Vagina (tissue), 2 donors: ENCODE results near the gene PAXX. TPM values are rescaled to one million over a fixed set of nuclear protein-coding genes. Genes with fewer than 3 reads are reported as not detected.
A peak's percentile ranks its signal among the peaks of the same experiment; 100 is the strongest.
"Not testable (repeated sequence)": the region's sequence is repeated elsewhere in the genome, so short reads cannot be mapped to it uniquely, and the experiment has no call there.

Experiments
- DNase-seq, 2 donors: peaks; one replicate each; pipeline ENCODE4 v3.0.0-alpha.2; 2017; ENCODE audit errors: extremely low spot score in 2 of 2
- H3K27ac ChIP-seq: fragments of 200-600 bp; sonication (generic); one replicate; pipeline ENCODE4 v1.5.1; 2019
- H3K27me3 ChIP-seq: fragments of 200-600 bp; sonication (generic); one replicate; pipeline ENCODE4 v1.5.1; 2019
- H3K36me3 ChIP-seq, 2 donors: fragments of 200-600 bp; sonication (generic); one replicate each; pipeline ENCODE4 v1.5.1; 2017 to 2019
- H3K4me1 ChIP-seq: fragments of 200-600 bp; sonication (generic); one replicate; pipeline ENCODE4 v1.5.1; 2019
- H3K4me3 ChIP-seq, 2 donors: fragments of 200-600 bp; sonication (generic); 1 replicate in 1 of 2; 2 replicates in 1 of 2; pipeline ENCODE4 v1.5.1; 2016 to 2019
- H3K9me3 ChIP-seq: fragments of 200-600 bp; sonication (generic); one replicate; pipeline ENCODE4 v1.5.1; 2019
- POLR2A ChIP-seq, 2 donors: fragments of 450-650 bp; IDR thresholded peaks; one replicate each; pipeline ENCODE4 v1.6.1; 2017; ENCODE audit warnings: antibody characterized with exemption in 2 of 2, mild to moderate bottlenecking in 2 of 2, moderate library complexity in 2 of 2
- POLR2AphosphoS5 ChIP-seq, 2 donors: sonication (generic); formaldehyde crosslinking; IDR thresholded peaks; one replicate each; pipeline ENCODE4 v1.9.0; 2017; ENCODE audit warnings: antibody characterized with exemption in 2 of 2, mild to moderate bottlenecking in 2 of 2, low read depth in 1 of 2; ENCODE audit not compliant: insufficient read depth in 1 of 2
- intact Hi-C: fragments of 100-400 bp; cut with DNase I; formaldehyde crosslinking; loops from one replicate; pipeline ENCODE4 v1.15.1; 2023
- total RNA-seq: library from RNA; depleted of rRNA; stranded (reverse); fragments of >200 nt; gene quantifications from one replicate; pipeline ENCODE4 v1.2.3, GENCODE V29; 2016
- TF ChIP-seq, protein P1 (sequence below), 3 experiments: fragments of 450-650 bp in 2 of 3; fragments of 200-600 bp in 1 of 3; sonication (generic) in 1 of 3; IDR thresholded peaks; one replicate each; pipeline ENCODE4 v1.5.1; 2017 to 2019; ENCODE audit warnings: antibody characterized with exemption in 3 of 3, mild to moderate bottlenecking in 2 of 3, moderate library complexity in 2 of 3

The PAXX gene
- total RNA-seq, 1 donor from 2014 or later = 62.9 TPM

- DNase-seq = no peak
- peaks cover 47% of the 10 kb centered on the region for H3K4me1 ChIP-seq
- no peaks in the 10 kb centered on the region for H3K9me3 ChIP-seq
- no peak overlapping the region for H3K4me3 ChIP-seq
- TF ChIP-seq, protein P1, sequence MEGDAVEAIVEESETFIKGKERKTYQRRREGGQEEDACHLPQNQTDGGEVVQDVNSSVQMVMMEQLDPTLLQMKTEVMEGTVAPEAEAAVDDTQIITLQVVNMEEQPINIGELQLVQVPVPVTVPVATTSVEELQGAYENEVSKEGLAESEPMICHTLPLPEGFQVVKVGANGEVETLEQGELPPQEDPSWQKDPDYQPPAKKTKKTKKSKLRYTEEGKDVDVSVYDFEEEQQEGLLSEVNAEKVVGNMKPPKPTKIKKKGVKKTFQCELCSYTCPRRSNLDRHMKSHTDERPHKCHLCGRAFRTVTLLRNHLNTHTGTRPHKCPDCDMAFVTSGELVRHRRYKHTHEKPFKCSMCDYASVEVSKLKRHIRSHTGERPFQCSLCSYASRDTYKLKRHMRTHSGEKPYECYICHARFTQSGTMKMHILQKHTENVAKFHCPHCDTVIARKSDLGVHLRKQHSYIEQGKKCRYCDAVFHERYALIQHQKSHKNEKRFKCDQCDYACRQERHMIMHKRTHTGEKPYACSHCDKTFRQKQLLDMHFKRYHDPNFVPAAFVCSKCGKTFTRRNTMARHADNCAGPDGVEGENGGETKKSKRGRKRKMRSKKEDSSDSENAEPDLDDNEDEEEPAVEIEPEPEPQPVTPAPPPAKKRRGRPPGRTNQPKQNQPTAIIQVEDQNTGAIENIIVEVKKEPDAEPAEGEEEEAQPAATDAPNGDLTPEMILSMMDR (IDR thresholded peaks at IDR 0.05) = no peak
- TF ChIP-seq POLR2A (IDR thresholded peaks at IDR 0.05) (no peak), POLR2AphosphoS5 (IDR thresholded peaks at IDR 0.05; ENCODE audit: insufficient read depth in 1 of 2, low read depth in 1 of 2) (no peak)
- intact Hi-C loops = no loop called here
- no peaks in the 10 kb centered on the region for H3K27me3 ChIP-seq
- H3K36me3 ChIP-seq = no peaks in the 10 kb centered on the region
- H3K27ac ChIP-seq = no peak overlapping the region
These were observed 38.6 kb downstream of the PAXX start for GRCh38 chr9:137030538-137031527.

DNA sequence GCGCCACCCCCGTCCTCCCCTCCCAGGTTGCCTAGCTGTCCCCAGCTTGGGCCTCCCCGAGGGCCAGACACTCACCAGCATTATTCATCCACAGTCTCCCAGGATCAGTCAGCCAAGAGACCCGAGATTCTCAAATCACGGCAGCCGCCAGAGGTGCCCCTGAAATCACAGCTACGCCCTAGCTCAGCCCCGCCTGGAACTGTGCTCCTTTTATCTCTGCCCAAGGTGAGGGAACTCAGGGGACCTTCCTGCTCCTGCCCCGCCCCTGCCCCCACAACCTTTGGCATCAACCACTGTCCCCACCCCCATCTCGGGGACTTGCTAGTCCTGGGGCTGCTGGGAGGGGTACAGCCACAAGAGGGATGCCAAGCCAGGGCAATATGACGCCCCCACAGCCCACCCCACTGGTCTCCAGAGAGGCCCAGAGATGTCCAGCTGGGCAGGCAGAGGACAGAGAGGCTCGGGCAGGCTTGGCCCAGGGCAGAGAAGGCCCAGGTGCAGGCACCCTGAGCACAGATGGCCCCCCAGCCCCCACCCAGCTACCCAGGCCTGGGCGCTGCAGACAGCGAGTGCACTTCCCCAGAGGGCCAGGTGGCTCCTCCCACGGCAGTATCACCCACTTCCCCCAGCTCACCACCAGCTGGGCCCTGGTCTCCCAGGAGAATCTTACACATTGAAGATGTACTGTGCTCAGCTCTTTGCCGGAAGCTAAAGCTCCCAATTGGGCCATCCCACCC is 39.9 kb downstream of the PAXX start, which contains the start of gene FUT7:
Gene FUT7, minus strand, starts transcription at position 185 of the 737 bp plus-strand sequence. Its CDS starts 97 bp downstream, at position 88.
- intact Hi-C loops = no loop called here
- TF ChIP-seq, protein P1 (IDR thresholded peaks at IDR 0.05) = no peak
- no peak for TF ChIP-seq POLR2A (IDR thresholded peaks at IDR 0.05)
- no peak for TF ChIP-seq POLR2AphosphoS5 (IDR thresholded peaks at IDR 0.05; ENCODE audit: insufficient read depth in 1 of 2, low read depth in 1 of 2)
- Histone ChIP-seq H3K27me3 (no peaks in the 10 kb centered on the region), H3K4me1 (peaks cover 35% of the 10 kb centered on the region), H3K9me3 (no peaks in the 10 kb centered on the region), H3K27ac (no peak within 1 kb of the TSS), H3K36me3 (no peaks in the 10 kb centered on the region), H3K4me3 (no peak within 1 kb of the TSS)
- no peak for DNase-seq

DNA sequence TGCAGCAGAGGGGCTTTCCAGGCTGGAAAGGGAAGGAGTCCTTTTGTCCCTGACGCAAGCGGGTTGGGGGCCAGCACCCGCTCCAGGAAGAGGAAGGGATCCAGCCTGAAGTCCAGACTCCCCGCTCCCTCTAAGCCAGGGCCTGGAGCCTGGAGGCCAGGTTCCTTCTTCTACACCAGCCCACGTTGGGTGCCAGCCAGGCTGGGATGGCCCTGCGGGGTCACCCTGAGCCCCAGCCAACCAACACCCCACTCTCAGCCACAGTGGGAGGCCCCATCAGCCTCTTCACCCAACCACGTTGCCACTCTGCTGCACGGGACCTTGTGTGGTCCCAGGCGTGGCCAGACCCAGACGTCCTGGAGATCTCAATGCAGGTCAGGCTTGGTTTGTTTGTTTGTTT is 40.6 kb downstream of the PAXX start:
- intact Hi-C loops = no loop called here
- H3K27me3 ChIP-seq = no peaks in the 10 kb centered on the region
- no peak for TF ChIP-seq POLR2AphosphoS5 (IDR thresholded peaks at IDR 0.05; ENCODE audit: insufficient read depth in 1 of 2, low read depth in 1 of 2)
- TF ChIP-seq, protein P1 (IDR thresholded peaks at IDR 0.05) = no peak
- no peak for TF ChIP-seq POLR2A (IDR thresholded peaks at IDR 0.05)
- no peaks in the 10 kb centered on the region for H3K36me3 ChIP-seq
- H3K4me3 ChIP-seq = no peak overlapping the region
- H3K9me3 ChIP-seq = no peaks in the 10 kb centered on the region
- peaks cover 29% of the 10 kb centered on the region for H3K4me1 ChIP-seq
- no peak overlapping the region for H3K27ac ChIP-seq
- no peak for DNase-seq

- H3K9me3 ChIP-seq, intact Hi-C loops, DNase-seq, H3K36me3 ChIP-seq, H3K27me3 ChIP-seq, H3K27ac ChIP-seq: not testable (repeated sequence)
- Histone ChIP-seq H3K4me1 (peaks cover 26% of the 10 kb centered on the region), H3K4me3 (peak overlapping the region in 1 of 2 donors; percentile 16)
These were observed 41.3 kb downstream of the PAXX start for GRCh38 chr9:137033481-137033880.

DNA sequence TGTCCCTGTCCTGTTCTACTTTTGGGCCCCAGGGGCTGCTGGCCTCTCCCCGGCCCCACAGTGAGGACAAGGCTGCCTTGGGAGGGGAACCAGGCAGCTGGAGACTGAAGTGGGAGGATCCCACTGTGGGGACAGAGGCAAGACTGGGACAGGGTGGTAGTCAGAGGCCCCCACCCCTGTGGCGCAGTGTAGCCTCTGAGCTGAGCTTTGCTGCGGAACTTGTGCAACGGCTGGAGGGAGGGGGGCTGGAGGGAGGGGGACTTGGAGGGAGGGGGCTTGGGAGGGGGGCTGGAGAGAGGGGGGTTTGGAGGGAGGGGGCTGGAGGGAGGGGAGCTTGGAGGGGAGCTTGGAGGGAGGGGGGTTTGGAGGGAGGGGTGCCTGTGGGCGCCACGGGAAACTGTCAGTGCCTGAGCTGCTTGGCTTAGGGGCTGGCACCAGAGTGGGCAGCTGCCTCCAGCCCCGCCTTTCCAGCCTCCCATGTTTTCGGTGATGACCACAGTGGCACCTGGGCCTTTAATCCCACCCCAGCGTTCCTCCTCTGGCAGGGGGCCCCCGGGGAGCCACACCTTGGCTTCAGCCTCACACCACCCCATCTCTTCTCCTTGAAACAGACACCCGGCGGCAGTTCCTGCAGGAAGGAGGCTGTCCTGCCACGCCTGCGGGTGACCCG is 42.0 kb downstream of the PAXX start:
- intact Hi-C loops = no loop called here
- Histone ChIP-seq H3K4me3 (peak overlapping the region in 1 of 2 donors; percentile 16), H3K36me3 (no peaks in the 10 kb centered on the region), H3K9me3 (no peaks in the 10 kb centered on the region), H3K27ac (no peak overlapping the region), H3K27me3 (no peaks in the 10 kb centered on the region), H3K4me1 (peaks cover 19% of the 10 kb centered on the region)
- no peak for DNase-seq
- TF ChIP-seq, protein P1 (IDR thresholded peaks at IDR 0.05) = no peak
